GM06990 (cell line): Measurements from ENCODE around the gene STK16.

Source experiments
- DNase-seq: peaks from one replicate; pipeline ENCODE4 v3.0.0-alpha.2; 2011; ENCODE audit not compliant: insufficient read length; ENCODE audit errors: extremely low read depth
- H3K27me3 ChIP-seq: replicated peaks from 2 replicates; pipeline ENCODE4 v1.6.0; 2011; ENCODE audit warnings: low read length; ENCODE audit not compliant: control insufficient read depth, insufficient read depth
- H3K36me3 ChIP-seq: 2 replicates; pipeline ENCODE4 v1.5.1; 2011; ENCODE audit warnings: low read length; ENCODE audit not compliant: control insufficient read depth, insufficient read depth
- H3K4me3 ChIP-seq: replicated peaks from 2 replicates; pipeline ENCODE4 v1.5.1; 2011; ENCODE audit warnings: low read depth, mild to moderate bottlenecking, control low read depth, low read length
- CTCF ChIP-seq: IDR thresholded peaks from 2 replicates; pipeline ENCODE4 v1.5.1; 2011; ENCODE audit warnings: low read length, control low read depth, mild to moderate bottlenecking, inconsistent platforms; ENCODE audit not compliant: insufficient read depth, poor library complexity, severe bottlenecking

STK16 gene

GRCh38 chr2:219261024-219261855 is 16.0 kb downstream of the STK16 start:
- no peak for TF ChIP-seq CTCF
- Histone ChIP-seq H3K4me3 (no peak overlapping the region), H3K27me3 (no peaks in the 10 kb centered on the region), H3K36me3 (no peaks in the 10 kb centered on the region)
- no peak for DNase-seq

GRCh38 chr2:219266232-219266631 is 21.0 kb downstream of the STK16 start:
- Histone ChIP-seq H3K36me3 (no peaks in the 10 kb centered on the region), H3K4me3 (no peak overlapping the region), H3K27me3 (no peaks in the 10 kb centered on the region)
- no peak for DNase-seq
- TF ChIP-seq CTCF: no peak

GRCh38 chr2:219266886-219267285 is 21.6 kb downstream of the STK16 start:
- Histone ChIP-seq H3K27me3 (no peaks in the 10 kb centered on the region), H3K4me3 (no peak overlapping the region), H3K36me3 (no peaks in the 10 kb centered on the region)
- no peak for DNase-seq
- no peak for TF ChIP-seq CTCF

- no peak for TF ChIP-seq CTCF
- no peak overlapping the region for H3K4me3 ChIP-seq
- no peaks in the 10 kb centered on the region for H3K36me3 ChIP-seq
- no peaks in the 10 kb centered on the region for H3K27me3 ChIP-seq
- DNase-seq: no peak
Observed at GRCh38 chr2:219268294-219268693, 23.0 kb downstream of the STK16 start.

GRCh38 chr2:219269362-219270054 is 24.2 kb downstream of the STK16 start:
- no peak for DNase-seq
- no peak overlapping the region for H3K4me3 ChIP-seq
- no peaks in the 10 kb centered on the region for H3K36me3 ChIP-seq
- H3K27me3 ChIP-seq: no peaks in the 10 kb centered on the region
- TF ChIP-seq CTCF: no peak
